ENCODE data around the gene SRP19. TPM values are rescaled to one million over a fixed set of nuclear protein-coding genes. Genes with fewer than 3 reads are reported as not detected.

The SRP19 gene
- total RNA-seq, 1 donor from 2014 or later = 174 TPM

- no peak overlapping the region for H3K9ac ChIP-seq
- no peak overlapping the region for H3K4me3 Mint-ChIP-seq
- H2AFZ ChIP-seq (replicated peaks) = no peak overlapping the region
- no peaks in the 10 kb centered on the region for H3K36me3 ChIP-seq
- H3K27me3 ChIP-seq = no peaks in the 10 kb centered on the region
- no peak overlapping the region for H3K4me3 ChIP-seq
- H3K9me3 ChIP-seq (ENCODE audit: low read depth) = no peaks in the 10 kb centered on the region
- H3F3A ChIP-seq (ENCODE audit: low read depth) = no peaks in the 10 kb centered on the region
- no peak overlapping the region for H3K27ac Mint-ChIP-seq
- H3K27me3 Mint-ChIP-seq (ENCODE audit: insufficient read depth, low read depth) = no peaks in the 10 kb centered on the region
- H3K4me2 ChIP-seq = no peak overlapping the region
- TF ChIP-seq, protein P1, sequence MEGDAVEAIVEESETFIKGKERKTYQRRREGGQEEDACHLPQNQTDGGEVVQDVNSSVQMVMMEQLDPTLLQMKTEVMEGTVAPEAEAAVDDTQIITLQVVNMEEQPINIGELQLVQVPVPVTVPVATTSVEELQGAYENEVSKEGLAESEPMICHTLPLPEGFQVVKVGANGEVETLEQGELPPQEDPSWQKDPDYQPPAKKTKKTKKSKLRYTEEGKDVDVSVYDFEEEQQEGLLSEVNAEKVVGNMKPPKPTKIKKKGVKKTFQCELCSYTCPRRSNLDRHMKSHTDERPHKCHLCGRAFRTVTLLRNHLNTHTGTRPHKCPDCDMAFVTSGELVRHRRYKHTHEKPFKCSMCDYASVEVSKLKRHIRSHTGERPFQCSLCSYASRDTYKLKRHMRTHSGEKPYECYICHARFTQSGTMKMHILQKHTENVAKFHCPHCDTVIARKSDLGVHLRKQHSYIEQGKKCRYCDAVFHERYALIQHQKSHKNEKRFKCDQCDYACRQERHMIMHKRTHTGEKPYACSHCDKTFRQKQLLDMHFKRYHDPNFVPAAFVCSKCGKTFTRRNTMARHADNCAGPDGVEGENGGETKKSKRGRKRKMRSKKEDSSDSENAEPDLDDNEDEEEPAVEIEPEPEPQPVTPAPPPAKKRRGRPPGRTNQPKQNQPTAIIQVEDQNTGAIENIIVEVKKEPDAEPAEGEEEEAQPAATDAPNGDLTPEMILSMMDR (IDR thresholded peaks at IDR 0.05) = no peak
- TF ChIP-seq EZH2 (IDR thresholded peaks at IDR 0.05) (no peak), EZH2phosphoT487 (IDR thresholded peaks at IDR 0.05) (no peak)
- H3K36me3 Mint-ChIP-seq = peaks cover 7% of the 10 kb centered on the region
- no peaks in the 10 kb centered on the region for H4K20me1 ChIP-seq (ENCODE audit: low read depth)
- H3K4me1 ChIP-seq = no peaks in the 10 kb centered on the region
- no peaks in the 10 kb centered on the region for H3K9me3 Mint-ChIP-seq
- H3K27ac ChIP-seq = no peak overlapping the region
- no peaks in the 10 kb centered on the region for H3K79me2 ChIP-seq (ENCODE audit: low read depth)
- H3K4me1 Mint-ChIP-seq = no peaks in the 10 kb centered on the region
- no peak for DNase-seq (ENCODE audit: low spot score)
Measured at GRCh38 chr5:112876362-112876761, 15.3 kb downstream of the SRP19 start.

GRCh38 chr5:112878101-112878500 lies 17.0 kb downstream of the SRP19 start:
- Histone ChIP-seq H3K79me2 (ENCODE audit: low read depth) (no peaks in the 10 kb centered on the region), H3K4me2 (no peak overlapping the region), H2AFZ (replicated peaks) (no peak overlapping the region), H3K9ac (no peak overlapping the region), H3F3A (ENCODE audit: low read depth) (no peaks in the 10 kb centered on the region), H3K27me3 (no peaks in the 10 kb centered on the region), H3K4me1 (no peaks in the 10 kb centered on the region), H4K20me1 (ENCODE audit: low read depth) (no peaks in the 10 kb centered on the region), H3K4me3 (no peak overlapping the region), H3K9me3 (ENCODE audit: low read depth) (no peaks in the 10 kb centered on the region), H3K27ac (no peak overlapping the region), H3K36me3 (no peaks in the 10 kb centered on the region)
- Mint-ChIP-seq H3K27me3 (ENCODE audit: insufficient read depth, low read depth) (no peaks in the 10 kb centered on the region), H3K9me3 (no peaks in the 10 kb centered on the region), H3K4me1 (no peaks in the 10 kb centered on the region), H3K36me3 (peaks cover 6% of the 10 kb centered on the region), H3K27ac (no peak overlapping the region), H3K4me3 (no peak overlapping the region)
- no peak for TF ChIP-seq EZH2phosphoT487 (IDR thresholded peaks at IDR 0.05)
- TF ChIP-seq, protein P1 (IDR thresholded peaks at IDR 0.05) = no peak
- no peak for TF ChIP-seq EZH2 (IDR thresholded peaks at IDR 0.05)
- no peak for DNase-seq (ENCODE audit: low spot score)

- no peak overlapping the region for H2AFZ ChIP-seq (replicated peaks)
- H3F3A ChIP-seq (ENCODE audit: low read depth) = no peaks in the 10 kb centered on the region
- H3K9ac ChIP-seq = no peak overlapping the region
- Mint-ChIP-seq H3K9me3 (no peaks in the 10 kb centered on the region), H3K4me1 (no peaks in the 10 kb centered on the region), H3K27ac (no peak overlapping the region), H3K4me3 (no peak overlapping the region), H3K27me3 (ENCODE audit: insufficient read depth, low read depth) (no peaks in the 10 kb centered on the region), H3K36me3 (peaks cover 6% of the 10 kb centered on the region)
- H3K9me3 ChIP-seq (ENCODE audit: low read depth) = no peaks in the 10 kb centered on the region
- no peak overlapping the region for H3K4me2 ChIP-seq
- H3K27ac ChIP-seq = no peak overlapping the region
- no peaks in the 10 kb centered on the region for H3K36me3 ChIP-seq
- H3K4me3 ChIP-seq = no peak overlapping the region
- TF ChIP-seq, protein P1 (IDR thresholded peaks at IDR 0.05) = no peak
- no peaks in the 10 kb centered on the region for H3K4me1 ChIP-seq
- no peak for DNase-seq (ENCODE audit: low spot score)
- no peaks in the 10 kb centered on the region for H3K27me3 ChIP-seq
- no peaks in the 10 kb centered on the region for H3K79me2 ChIP-seq (ENCODE audit: low read depth)
- no peaks in the 10 kb centered on the region for H4K20me1 ChIP-seq (ENCODE audit: low read depth)
Measured at GRCh38 chr5:112878760-112879159, 17.7 kb downstream of the SRP19 start.

Data from neural progenitor cell (in vitro differentiated cells).